OCI-LY1 (cell line): ENCODE data around the gene UHMK1.

Experiments
- H2AFZ ChIP-seq: fragments of 200-600 bp; sonication (generic), shearing (Covaris generic); 2 replicates; pipeline ENCODE4 v1.6.0; 2014; ENCODE audit warnings: antibody characterized with exemption, mild to moderate bottlenecking, low read length
- H3F3A ChIP-seq: fragments of 200-600 bp; sonication (generic), shearing (Covaris generic); 2 replicates; pipeline ENCODE4 v1.6.0; 2014; ENCODE audit warnings: mild to moderate bottlenecking, antibody characterized with exemption, low read length, moderate library complexity; ENCODE audit not compliant: insufficient read depth
- H3K27ac ChIP-seq: fragments of 200-600 bp; sonication (generic); 2 replicates; pipeline ENCODE4 v1.5.1; 2014; ENCODE audit warnings: low read length, mixed run types, mild to moderate bottlenecking, low read depth; ENCODE audit not compliant: poor library complexity, severe bottlenecking
- H3K27me3 ChIP-seq: fragments of 200-600 bp; sonication (generic); 2 replicates; pipeline ENCODE4 v1.6.0; 2014; ENCODE audit warnings: antibody characterized with exemption, mild to moderate bottlenecking, low read length, moderate library complexity; ENCODE audit not compliant: insufficient read depth
- H3K36me3 ChIP-seq: fragments of 200-600 bp; sonication (generic); 2 replicates; pipeline ENCODE4 v1.6.1; 2014; ENCODE audit warnings: mild to moderate bottlenecking, antibody characterized with exemption, low read length, moderate library complexity, mixed read lengths; ENCODE audit not compliant: insufficient read depth
- H3K4me1 ChIP-seq: fragments of 200-600 bp; sonication (generic); 2 replicates; pipeline ENCODE4 v1.5.1; 2014; ENCODE audit warnings: mild to moderate bottlenecking, low read length, moderate library complexity; ENCODE audit not compliant: insufficient read depth, severe bottlenecking
- H3K4me2 ChIP-seq: fragments of 200-600 bp; sonication (generic), shearing (Covaris generic); 2 replicates; pipeline ENCODE4 v1.6.1; 2014; ENCODE audit warnings: low read length
- H3K4me3 ChIP-seq: fragments of 200-600 bp; sonication (generic); 2 replicates; pipeline ENCODE4 v1.5.1; 2014; ENCODE audit warnings: low read length, low read depth, mild to moderate bottlenecking, mixed read lengths; ENCODE audit not compliant: poor library complexity, severe bottlenecking
- H3K79me2 ChIP-seq: fragments of 200-600 bp; shearing (Covaris generic); 2 replicates; pipeline ENCODE4 v1.6.1; 2016; ENCODE audit warnings: mixed run types, low read length, mixed read lengths; ENCODE audit not compliant: insufficient read depth
- H3K9ac ChIP-seq: fragments of 200-600 bp; sonication (generic), shearing (Covaris generic); 2 replicates; pipeline ENCODE4 v1.6.1; 2014; ENCODE audit warnings: mild to moderate bottlenecking, low read length, mixed read lengths
- H3K9me2 ChIP-seq: fragments of 200-600 bp; sonication (generic), shearing (Covaris generic); 2 replicates; pipeline ENCODE4 v1.6.1; 2014; ENCODE audit warnings: low read depth, mild to moderate bottlenecking, low read length, mixed read lengths
- H3K9me3 ChIP-seq: fragments of 200-600 bp; shearing (Covaris generic); 2 replicates; pipeline ENCODE4 v1.6.1; 2014; ENCODE audit warnings: low read length, mixed read lengths
- H4K20me1 ChIP-seq: fragments of 200-600 bp; sonication (generic), shearing (Covaris generic); 2 replicates; pipeline ENCODE4 v1.6.0; 2016; ENCODE audit warnings: mild to moderate bottlenecking, low read length; ENCODE audit not compliant: insufficient read depth
- CTCF ChIP-seq: fragments of 200-600 bp; sonication (generic), shearing (Covaris generic); IDR thresholded peaks from 2 replicates; pipeline ENCODE4 v1.5.1; 2017; ENCODE audit warnings: mild to moderate bottlenecking, antibody characterized with exemption, low read length, moderate library complexity, mixed read lengths
- EZH2 ChIP-seq: fragments of 200-600 bp; sonication (generic), shearing (Covaris generic); IDR thresholded peaks from 2 replicates; pipeline ENCODE4 v1.8.0; 2017; ENCODE audit warnings: borderline replicate concordance, mixed run types, mild to moderate bottlenecking, antibody characterized with exemption, low read length, moderate library complexity, mixed read lengths

The UHMK1 gene

GRCh38 chr1:162471290-162471853 lies 26.2 kb upstream of the UHMK1 start:
- no peak overlapping the region for H3K4me3 ChIP-seq
- no peaks in the 10 kb centered on the region for H3K4me1 ChIP-seq
- TF ChIP-seq CTCF (no peak), EZH2 (no peak)

GRCh38 chr1:162475089-162475488 lies 22.5 kb upstream of the UHMK1 start:
- Histone ChIP-seq H2AFZ (no peak overlapping the region), H3K27ac (no peak overlapping the region), H3K4me1 (no peaks in the 10 kb centered on the region), H3K36me3 (no peaks in the 10 kb centered on the region), H4K20me1 (no peaks in the 10 kb centered on the region), H3K79me2 (no peaks in the 10 kb centered on the region), H3K9ac (no peak overlapping the region), H3K9me2 (no peaks in the 10 kb centered on the region), H3K4me2 (no peak overlapping the region), H3K27me3 (no peaks in the 10 kb centered on the region), H3K9me3 (no peaks in the 10 kb centered on the region), H3F3A (no peaks in the 10 kb centered on the region), H3K4me3 (no peak overlapping the region)
- TF ChIP-seq EZH2 (no peak), CTCF (no peak)

More at GRCh38 chr1:162471290-162471853, 26.2 kb upstream of the UHMK1 start:
- Histone ChIP-seq H3K4me2 (no peak overlapping the region), H3K9me2 (no peaks in the 10 kb centered on the region), H2AFZ (no peak overlapping the region), H3K27me3 (no peaks in the 10 kb centered on the region), H3K9ac (no peak overlapping the region), H3K27ac (no peak overlapping the region), H3F3A (no peaks in the 10 kb centered on the region), H3K79me2 (no peaks in the 10 kb centered on the region), H3K9me3 (no peaks in the 10 kb centered on the region), H4K20me1 (no peaks in the 10 kb centered on the region), H3K36me3 (no peaks in the 10 kb centered on the region)

- no peak for TF ChIP-seq CTCF
- TF ChIP-seq EZH2 = no peak
- Histone ChIP-seq H3K9me3 (no peaks in the 10 kb centered on the region), H4K20me1 (no peaks in the 10 kb centered on the region), H3K79me2 (no peaks in the 10 kb centered on the region), H3K4me3 (no peak overlapping the region), H3K36me3 (no peaks in the 10 kb centered on the region), H3F3A (no peaks in the 10 kb centered on the region), H3K9me2 (no peaks in the 10 kb centered on the region), H3K4me2 (no peak overlapping the region), H3K4me1 (no peaks in the 10 kb centered on the region), H3K27me3 (no peaks in the 10 kb centered on the region), H3K9ac (no peak overlapping the region), H2AFZ (no peak overlapping the region), H3K27ac (no peak overlapping the region)
Measured at GRCh38 chr1:162475539-162476185, 22.0 kb upstream of the UHMK1 start.
